Esophagus muscularis mucosa (tissue), 3 donors: ENCODE measurements around the gene NFATC2IP.
"Not testable (repeated sequence)": the region's sequence is repeated elsewhere in the genome, so short reads cannot be mapped to it uniquely, and the experiment has no call there.

Experiments
- POLR2A ChIP-seq: fragments of 450-650 bp; IDR thresholded peaks from one replicate; pipeline ENCODE4 v1.6.1; 2017; ENCODE audit warnings: antibody characterized with exemption, moderate library complexity, mild to moderate bottlenecking, low read depth
- TF ChIP-seq, protein P1 (sequence below), 3 experiments: fragments of 200-600 bp in 2 of 3; fragments of 450-650 bp in 1 of 3; sonication (generic) in 2 of 3; IDR thresholded peaks; one replicate each; pipeline ENCODE4 v1.5.1; 2017 to 2019; ENCODE audit warnings: antibody characterized with exemption in 3 of 3, mild to moderate bottlenecking in 2 of 3, moderate library complexity in 1 of 3

DNA sequence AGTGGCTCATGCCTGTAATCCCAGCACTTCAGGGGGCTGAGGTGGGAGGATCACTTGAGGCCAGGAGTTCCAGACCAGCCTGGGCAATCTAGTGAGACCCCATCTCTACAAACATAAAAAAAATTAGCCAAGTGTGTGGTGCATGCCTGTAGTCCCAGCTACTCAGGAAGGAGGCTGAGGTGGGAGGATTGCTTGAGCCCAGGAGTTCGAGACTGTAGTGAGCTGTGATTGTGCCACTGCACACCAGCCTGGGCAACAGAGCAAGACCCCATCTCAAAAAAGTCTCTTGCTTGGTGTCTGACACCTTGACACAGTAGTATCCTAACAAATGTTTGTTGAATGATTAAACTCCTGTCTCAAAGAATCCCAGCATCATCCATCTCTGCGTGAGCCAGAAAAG is 19.0 kb downstream of the NFATC2IP start:
- TF ChIP-seq, protein P1, sequence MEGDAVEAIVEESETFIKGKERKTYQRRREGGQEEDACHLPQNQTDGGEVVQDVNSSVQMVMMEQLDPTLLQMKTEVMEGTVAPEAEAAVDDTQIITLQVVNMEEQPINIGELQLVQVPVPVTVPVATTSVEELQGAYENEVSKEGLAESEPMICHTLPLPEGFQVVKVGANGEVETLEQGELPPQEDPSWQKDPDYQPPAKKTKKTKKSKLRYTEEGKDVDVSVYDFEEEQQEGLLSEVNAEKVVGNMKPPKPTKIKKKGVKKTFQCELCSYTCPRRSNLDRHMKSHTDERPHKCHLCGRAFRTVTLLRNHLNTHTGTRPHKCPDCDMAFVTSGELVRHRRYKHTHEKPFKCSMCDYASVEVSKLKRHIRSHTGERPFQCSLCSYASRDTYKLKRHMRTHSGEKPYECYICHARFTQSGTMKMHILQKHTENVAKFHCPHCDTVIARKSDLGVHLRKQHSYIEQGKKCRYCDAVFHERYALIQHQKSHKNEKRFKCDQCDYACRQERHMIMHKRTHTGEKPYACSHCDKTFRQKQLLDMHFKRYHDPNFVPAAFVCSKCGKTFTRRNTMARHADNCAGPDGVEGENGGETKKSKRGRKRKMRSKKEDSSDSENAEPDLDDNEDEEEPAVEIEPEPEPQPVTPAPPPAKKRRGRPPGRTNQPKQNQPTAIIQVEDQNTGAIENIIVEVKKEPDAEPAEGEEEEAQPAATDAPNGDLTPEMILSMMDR (IDR thresholded peaks at IDR 0.05): not testable (repeated sequence)
- not testable (repeated sequence) for TF ChIP-seq POLR2A
